GM12878 (cell line): ENCODE data around the gene ARF3. TPM values are rescaled to one million over a fixed set of nuclear protein-coding genes. Genes with fewer than 3 reads are reported as not detected.

ENCODE experiments used
- ATAC-seq: fragments of 200-7000 bp; cut with Tn5 transposase; 3 replicates; pipeline ENCODE4 v1.9.1; 2020; ENCODE audit warnings: mild to moderate bottlenecking, moderate library complexity
- BruUV-seq: library from RNA; stranded (reverse); fragments of 400-500 nt; replicated peaks from 2 replicates; lab custom pipeline; 2021; lab: Mats Ljungman, UMichigan
- CTCF ChIA-PET: fragments of 300-600 bp; sonication (Branson Sonifier 250); formaldehyde crosslinking; extraction: SDS; loops from one replicate; lab custom pipeline; 2021; ENCODE audit warnings: inconsistent platforms; lab: Yijun Ruan, JAX
- POLR2A ChIA-PET: fragments of 350-600 bp; formaldehyde crosslinking; extraction: SDS; loops from one replicate; lab custom pipeline; 2021; ENCODE audit warnings: inconsistent platforms; lab: Charles Lee
- RAD21 ChIA-PET: fragments of 300-600 bp; sonication (Branson Sonifier 250); formaldehyde crosslinking; loops from one replicate; lab custom pipeline; 2023; ENCODE audit warnings: antibody characterized with exemption; ENCODE audit not compliant: unreplicated experiment; lab: Charles Lee
- SMC1A ChIA-PET: fragments of 300-600 bp; sonication (Branson Sonifier 250); formaldehyde crosslinking; loops from one replicate; lab custom pipeline; 2023; ENCODE audit not compliant: unreplicated experiment, uncharacterized antibody; lab: Charles Lee
- DNase-seq: peaks from one replicate; pipeline ENCODE4 v3.0.0-alpha.2; 2011; ENCODE audit warnings: low read depth, low spot score
- FAIRE-seq: peaks from 3 replicates; lab custom pipeline; 2011; peaks lifted over from hg19 to GRCh38; lab: Jason Lieb, UNC
- H2AFZ ChIP-seq: 2 replicates; pipeline ENCODE4 v1.6.0; 2011; ENCODE audit warnings: low read depth, low read length, control low read depth; ENCODE audit not compliant: control insufficient read depth
- H3K27ac ChIP-seq: 2 replicates; pipeline ENCODE4 v1.5.1; 2011; ENCODE audit warnings: control low read depth; ENCODE audit not compliant: control insufficient read depth, insufficient read depth
- H3K27me3 ChIP-seq, 2 experiments: replicated peaks in 1 of 2; 2 replicates each; pipeline versions ENCODE4 v1.6.0 to v1.6.1; 2011; ENCODE audit warnings: low read length in 1 of 2; ENCODE audit not compliant: control insufficient read depth in 2 of 2, insufficient read depth in 2 of 2
- H3K36me3 ChIP-seq, 2 experiments: 2 replicates each; pipeline ENCODE4 v1.5.1; 2011; ENCODE audit warnings: low read length in 1 of 2; ENCODE audit not compliant: control insufficient read depth in 2 of 2, insufficient read depth in 2 of 2
- H3K4me1 ChIP-seq: 2 replicates; pipeline ENCODE4 v1.6.1; 2011; ENCODE audit warnings: mild to moderate bottlenecking, low read length, moderate library complexity, mixed read lengths; ENCODE audit not compliant: control insufficient read depth, insufficient read depth
- H3K4me2 ChIP-seq: 2 replicates; pipeline ENCODE4 v1.6.0; 2011; ENCODE audit warnings: control low read depth; ENCODE audit not compliant: control insufficient read depth, insufficient read depth
- H3K4me3 ChIP-seq: fragments of 200-600 bp; sonication (generic); 2 replicates; pipeline ENCODE4 v1.5.1; 2016
- H3K79me2 ChIP-seq: 2 replicates; pipeline ENCODE4 v1.6.0; 2011; ENCODE audit warnings: low read length; ENCODE audit not compliant: control insufficient read depth, insufficient read depth
- H3K9ac ChIP-seq: 2 replicates; pipeline ENCODE4 v1.8.0; 2011; ENCODE audit warnings: low read length, control low read depth, mixed read lengths; ENCODE audit not compliant: control insufficient read depth, insufficient read depth
- H3K9me3 ChIP-seq: replicated peaks from 3 replicates; pipeline ENCODE4 v1.5.1; 2011; ENCODE audit warnings: mild to moderate bottlenecking, low read length; ENCODE audit not compliant: control insufficient read depth, insufficient read depth
- H4K20me1 ChIP-seq: 2 replicates; pipeline ENCODE4 v1.6.0; 2011; ENCODE audit not compliant: control insufficient read depth, insufficient read depth
- ATF2 ChIP-seq: IDR thresholded peaks from 2 replicates; pipeline ENCODE4 v1.6.1; 2012; ENCODE audit warnings: low read length, inconsistent platforms
- BCLAF1 ChIP-seq: fragments of 450-650 bp; IDR thresholded peaks from 2 replicates; pipeline ENCODE4 v1.6.1; 2017; ENCODE audit warnings: antibody characterized with exemption, mild to moderate bottlenecking, moderate library complexity
- ETV6 ChIP-seq, 2 experiments: fragments of 450-650 bp in 1 of 2; IDR thresholded peaks in 1 of 2; conservative IDR thresholded peaks in 1 of 2; 2 replicates each; pipeline ENCODE4 v1.6.1; 2014; ENCODE audit warnings: antibody characterized with exemption in 1 of 2, borderline replicate concordance in 1 of 2, low read depth in 1 of 2, mild to moderate bottlenecking in 1 of 2, moderate library complexity in 1 of 2
- JUNB ChIP-seq: IDR thresholded peaks from 2 replicates; pipeline ENCODE4 v1.6.1; 2016; ENCODE audit warnings: antibody characterized with exemption, mild to moderate bottlenecking
- KAT2A ChIP-seq: conservative IDR thresholded peaks from 2 replicates; pipeline ENCODE4 v1.6.1; 2011; ENCODE audit warnings: low read depth, low read length; ENCODE audit not compliant: control insufficient read depth
- MEF2B ChIP-seq: fragments of 450-650 bp; IDR thresholded peaks from 2 replicates; pipeline ENCODE4 v1.6.1; 2018; ENCODE audit warnings: mild to moderate bottlenecking, moderate library complexity; ENCODE audit not compliant: partially characterized antibody, poor library complexity, severe bottlenecking
- MTA3 ChIP-seq: IDR thresholded peaks from 2 replicates; pipeline ENCODE4 v1.6.1; 2012; ENCODE audit warnings: low read length, inconsistent platforms, borderline replicate concordance
- PML ChIP-seq: IDR thresholded peaks from 2 replicates; pipeline ENCODE4 v1.6.1; 2012; ENCODE audit warnings: low read length, inconsistent platforms
- RFX5 ChIP-seq: IDR thresholded peaks from 2 replicates; pipeline ENCODE4 v1.6.1; 2011; ENCODE audit warnings: low read depth, low read length, improper control_type of control experiment
- SIN3A ChIP-seq: IDR thresholded peaks from 2 replicates; pipeline ENCODE4 v1.6.1; 2012; ENCODE audit warnings: low read depth, low read length, improper control_type of control experiment
- SKIL ChIP-seq: fragments of 450-650 bp; IDR thresholded peaks from 2 replicates; pipeline ENCODE4 v1.6.1; 2017; ENCODE audit warnings: mild to moderate bottlenecking, low read depth, inconsistent platforms; ENCODE audit not compliant: poor library complexity, severe bottlenecking
- SMARCA5 ChIP-seq: fragments of 450-650 bp; IDR thresholded peaks from 2 replicates; pipeline ENCODE4 v1.6.1; 2017; ENCODE audit warnings: mild to moderate bottlenecking
- SREBF2 ChIP-seq: IDR thresholded peaks from 2 replicates; pipeline ENCODE4 v1.6.1; 2012; ENCODE audit warnings: mild to moderate bottlenecking, low read length
- STAT1 ChIP-seq: fragments of 450-650 bp; conservative IDR thresholded peaks from 2 replicates; pipeline ENCODE4 v1.6.1; 2014; ENCODE audit warnings: antibody characterized with exemption, mild to moderate bottlenecking
- TCF12 ChIP-seq: IDR thresholded peaks from 2 replicates; pipeline ENCODE4 v1.6.1; 2011; ENCODE audit warnings: low read depth, mild to moderate bottlenecking, low read length
- ZNF384 ChIP-seq: IDR thresholded peaks from 2 replicates; pipeline ENCODE4 v1.6.1; 2012; ENCODE audit warnings: low read depth, mild to moderate bottlenecking, low read length, improper control_type of control experiment, borderline replicate concordance
- WGBS: methylation state at CpG from one replicate; pipeline ENCODE4 v1.1.6; 2016; ENCODE audit warnings: low lambda C conversion rate; ENCODE audit not compliant: insufficient replicate concordance, insufficient coverage; ENCODE audit errors: missing lambda C conversion rate; 5-methylcytosine and 5-hydroxymethylcytosine counted together
- in situ Hi-C: fragments of 300-500 bp; cut with MboI; formaldehyde crosslinking; loops from 9 replicates; pipeline ENCODE4 v1.14.3; 2018; ENCODE audit warnings: mixed read lengths
- intact Hi-C: fragments of 100-400 bp; cut with micrococcal nuclease; formaldehyde crosslinking; loops from one replicate; pipeline ENCODE4 v1.14.2; 2022; ENCODE audit not compliant: unreplicated experiment
- polyA plus RNA-seq, 11 experiments: library from polyadenylated mRNA; depleted of rRNA in 4 of 11; unstranded in 6 of 11; stranded (reverse) in 5 of 11; fragments of >200 nt; fragmentation: Nextera tagmentation in 4 of 11; fragmentation: Illumina TruSeq in 1 of 11; extraction: Ambion mirVana in 4 of 11; extraction: Trizol in 1 of 11; gene quantifications; 1 replicate in 1 of 11; 2 replicates in 10 of 11; pipeline versions ENCODE4 v1.2.1 to v1.2.3, GENCODE V29; 2011 to 2016; ENCODE audit warnings: inconsistent platforms in 2 of 11, missing spikeins in 2 of 11, low read depth in 1 of 11
- total RNA-seq, 4 experiments: library from RNA; depleted of rRNA in 3 of 4; stranded (reverse); fragments of >200 nt in 3 of 4; fragmentation: Illumina TruSeq in 1 of 4; extraction: Trizol in 1 of 4; gene quantifications; 2 replicates each; pipeline versions ENCODE4 v1.2.1 to v1.2.3, GENCODE V29; 2013 to 2021

The ARF3 gene
- total and polyA plus RNA-seq, 10 of the 15 experiments (the other 5 are each of a cell fraction or from before 2014, with no cell fraction given) = 8.7 to 263 (median 74.4) TPM

GRCh38 chr12:48933664-48934311 lies 23.5 kb downstream of the ARF3 start:
- H4K20me1 ChIP-seq = no peaks in the 10 kb centered on the region
- no TSS peak for BruUV-seq
- intact Hi-C loops = no loop called here
- ChIA-PET CTCF (interaction anchor here (0.7 to 4.6 kb wide), 13 partner anchors 9 to 166 kb away, joined by 3 to 41 read pairs (median 5); partner anchors contain the start of genes FKBP11 and WNT1), POLR2A (interaction anchor here (0.6 to 1.2 kb wide), 3 partner anchors 12 to 237 kb away, joined by 3 to 6 read pairs (median 5); no protein-coding TSS in a partner anchor), RAD21 (interaction anchor here (1.3 kb wide), 1 partner anchor 54 kb away, joined by 8 read pairs; no protein-coding TSS in a partner anchor), SMC1A (interaction anchor here (1.0 to 5.1 kb wide), 5 partner anchors 9 to 81 kb away, joined by 3 to 25 read pairs (median 9); partner anchors contain the start of genes ARF3, DDX23 and FKBP11)
- H3K27me3 ChIP-seq = no peaks in the 10 kb centered on the region
- in situ Hi-C loops = no loop called here
- no peak overlapping the region for H3K9ac ChIP-seq
- no peak overlapping the region for H3K27ac ChIP-seq
- ATAC-seq (no peak), DNase-seq (no peak), FAIRE-seq (no peak)
- H3K36me3 ChIP-seq = peaks cover 14 to 23% of the 10 kb centered on the region in 2 experiments
- no peak overlapping the region for H3K4me3 ChIP-seq
- no peaks in the 10 kb centered on the region for H3K9me3 ChIP-seq
- no peak overlapping the region for H2AFZ ChIP-seq
- H3K79me2 ChIP-seq = no peaks in the 10 kb centered on the region
- no peaks in the 10 kb centered on the region for H3K4me1 ChIP-seq
- H3K4me2 ChIP-seq = no peak overlapping the region
- 73% methylated on average over 8 of the region's 9 CpGs for WGBS
- TF ChIP-seq KAT2A (no peak), SKIL (no peak), ZNF384 (no peak), SIN3A (no peak), ATF2 (no peak), STAT1 (no peak), SMARCA5 (no peak), BCLAF1 (no peak), JUNB (no peak), PML (no peak), RFX5 (no peak), SREBF2 (no peak), ETV6 (conservative IDR thresholded peaks at IDR 0.05 in 1 of 2, IDR thresholded peaks at IDR 0.05 in 1 of 2; ENCODE audit: borderline replicate concordance in 1 of 2, low read depth in 1 of 2) (no peak), MEF2B (no peak), TCF12 (no peak), MTA3 (no peak)
